HL-60 (cell line): Measurements from ENCODE around the gene CDC25C.

Source experiments
- POLR2AphosphoS5 ChIP-seq: IDR thresholded peaks from 2 replicates; pipeline ENCODE4 v1.6.1; 2012; ENCODE audit warnings: low read depth
- SPI1 ChIP-seq: IDR thresholded peaks from 2 replicates; pipeline ENCODE4 v1.6.1; 2012; ENCODE audit warnings: low read depth, mild to moderate bottlenecking, borderline replicate concordance
- TF ChIP-seq, protein P1 (sequence below): IDR thresholded peaks from one replicate; pipeline ENCODE4 v1.5.1; 2011; ENCODE audit warnings: low read length, control low read depth, inconsistent platforms; ENCODE audit not compliant: insufficient read depth
- TF ChIP-seq, protein P2 (sequence below): IDR thresholded peaks from 2 replicates; pipeline ENCODE4 v1.6.1; 2012; ENCODE audit warnings: low read depth; ENCODE audit not compliant: insufficient replicate concordance

DNA sequence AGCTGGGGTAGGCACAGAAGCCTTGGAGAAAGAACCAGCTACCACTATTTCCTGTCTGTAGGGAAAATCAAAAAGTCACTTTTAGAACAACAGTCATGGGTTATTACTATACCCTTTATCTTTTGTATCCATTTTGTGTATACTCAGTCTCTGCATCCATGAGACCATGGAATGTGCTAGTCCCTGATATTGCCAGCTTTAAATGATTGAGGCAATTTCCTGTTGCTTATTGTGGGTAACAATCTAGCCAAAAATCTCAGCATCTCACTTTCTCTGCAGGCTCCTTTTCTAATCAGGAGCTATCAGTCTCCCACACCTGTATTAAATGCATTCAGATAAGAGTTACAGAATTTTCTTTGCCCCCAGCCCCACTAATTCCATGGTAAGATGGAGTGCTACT, 19.9 kb upstream of the CDC25C start:
- TF ChIP-seq SPI1 (no peak), POLR2AphosphoS5 (no peak)
- TF ChIP-seq, protein P1, sequence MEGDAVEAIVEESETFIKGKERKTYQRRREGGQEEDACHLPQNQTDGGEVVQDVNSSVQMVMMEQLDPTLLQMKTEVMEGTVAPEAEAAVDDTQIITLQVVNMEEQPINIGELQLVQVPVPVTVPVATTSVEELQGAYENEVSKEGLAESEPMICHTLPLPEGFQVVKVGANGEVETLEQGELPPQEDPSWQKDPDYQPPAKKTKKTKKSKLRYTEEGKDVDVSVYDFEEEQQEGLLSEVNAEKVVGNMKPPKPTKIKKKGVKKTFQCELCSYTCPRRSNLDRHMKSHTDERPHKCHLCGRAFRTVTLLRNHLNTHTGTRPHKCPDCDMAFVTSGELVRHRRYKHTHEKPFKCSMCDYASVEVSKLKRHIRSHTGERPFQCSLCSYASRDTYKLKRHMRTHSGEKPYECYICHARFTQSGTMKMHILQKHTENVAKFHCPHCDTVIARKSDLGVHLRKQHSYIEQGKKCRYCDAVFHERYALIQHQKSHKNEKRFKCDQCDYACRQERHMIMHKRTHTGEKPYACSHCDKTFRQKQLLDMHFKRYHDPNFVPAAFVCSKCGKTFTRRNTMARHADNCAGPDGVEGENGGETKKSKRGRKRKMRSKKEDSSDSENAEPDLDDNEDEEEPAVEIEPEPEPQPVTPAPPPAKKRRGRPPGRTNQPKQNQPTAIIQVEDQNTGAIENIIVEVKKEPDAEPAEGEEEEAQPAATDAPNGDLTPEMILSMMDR: no peak
- TF ChIP-seq, protein P2, sequence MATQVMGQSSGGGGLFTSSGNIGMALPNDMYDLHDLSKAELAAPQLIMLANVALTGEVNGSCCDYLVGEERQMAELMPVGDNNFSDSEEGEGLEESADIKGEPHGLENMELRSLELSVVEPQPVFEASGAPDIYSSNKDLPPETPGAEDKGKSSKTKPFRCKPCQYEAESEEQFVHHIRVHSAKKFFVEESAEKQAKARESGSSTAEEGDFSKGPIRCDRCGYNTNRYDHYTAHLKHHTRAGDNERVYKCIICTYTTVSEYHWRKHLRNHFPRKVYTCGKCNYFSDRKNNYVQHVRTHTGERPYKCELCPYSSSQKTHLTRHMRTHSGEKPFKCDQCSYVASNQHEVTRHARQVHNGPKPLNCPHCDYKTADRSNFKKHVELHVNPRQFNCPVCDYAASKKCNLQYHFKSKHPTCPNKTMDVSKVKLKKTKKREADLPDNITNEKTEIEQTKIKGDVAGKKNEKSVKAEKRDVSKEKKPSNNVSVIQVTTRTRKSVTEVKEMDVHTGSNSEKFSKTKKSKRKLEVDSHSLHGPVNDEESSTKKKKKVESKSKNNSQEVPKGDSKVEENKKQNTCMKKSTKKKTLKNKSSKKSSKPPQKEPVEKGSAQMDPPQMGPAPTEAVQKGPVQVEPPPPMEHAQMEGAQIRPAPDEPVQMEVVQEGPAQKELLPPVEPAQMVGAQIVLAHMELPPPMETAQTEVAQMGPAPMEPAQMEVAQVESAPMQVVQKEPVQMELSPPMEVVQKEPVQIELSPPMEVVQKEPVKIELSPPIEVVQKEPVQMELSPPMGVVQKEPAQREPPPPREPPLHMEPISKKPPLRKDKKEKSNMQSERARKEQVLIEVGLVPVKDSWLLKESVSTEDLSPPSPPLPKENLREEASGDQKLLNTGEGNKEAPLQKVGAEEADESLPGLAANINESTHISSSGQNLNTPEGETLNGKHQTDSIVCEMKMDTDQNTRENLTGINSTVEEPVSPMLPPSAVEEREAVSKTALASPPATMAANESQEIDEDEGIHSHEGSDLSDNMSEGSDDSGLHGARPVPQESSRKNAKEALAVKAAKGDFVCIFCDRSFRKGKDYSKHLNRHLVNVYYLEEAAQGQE: no peak
